ENCODE results near the gene ALG8. TPM values are rescaled to one million over a fixed set of nuclear protein-coding genes. Genes with fewer than 3 reads are reported as not detected.
"Not testable (repeated sequence)": the region's sequence is repeated elsewhere in the genome, so short reads cannot be mapped to it uniquely, and the experiment has no call there.

ALG8 gene
- total and polyA plus RNA-seq, 2 experiments from 2014 or later = 38.4 to 74.1 TPM

DNA sequence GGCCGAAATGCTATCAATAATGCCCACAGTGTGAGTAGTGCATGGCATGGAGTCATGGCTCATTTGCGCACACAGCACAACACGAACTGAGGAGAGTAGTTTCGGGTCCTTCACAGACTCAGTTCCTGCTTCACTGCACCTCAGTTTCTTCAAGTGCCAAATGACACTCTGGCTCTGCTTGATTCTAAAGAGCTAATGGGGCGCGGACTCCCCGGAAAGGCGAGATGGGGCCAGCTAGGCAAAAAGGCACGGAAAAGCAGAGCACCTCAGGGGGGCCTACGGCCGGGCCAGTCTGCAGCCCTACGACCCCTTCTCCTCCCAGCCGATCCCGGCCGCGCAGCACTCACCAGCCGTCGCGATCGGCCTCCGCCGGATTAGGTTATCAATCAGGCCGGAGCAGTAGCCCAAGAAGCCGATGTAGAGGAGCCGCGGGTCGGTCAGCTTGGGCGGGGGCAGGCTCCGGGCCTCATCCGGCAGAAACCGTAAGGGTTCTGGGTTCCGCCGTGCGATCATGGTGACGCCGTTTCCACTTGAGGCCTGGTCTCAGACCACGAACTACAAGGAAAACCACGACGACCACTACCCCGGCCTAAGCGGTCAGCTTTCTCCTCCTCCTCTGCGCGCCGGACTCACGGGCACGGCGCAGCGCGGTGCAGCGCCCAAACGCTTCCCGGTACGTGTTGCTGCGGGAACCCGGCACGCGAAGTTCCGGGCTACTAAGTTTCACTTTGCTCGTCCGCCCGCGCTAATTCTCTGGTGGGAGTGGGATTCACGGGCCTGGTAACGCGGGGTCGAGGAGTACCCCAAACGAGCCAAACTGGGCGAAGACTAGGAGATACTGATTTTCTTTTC lies 60.0 kb downstream of the ALG8 start, which contains the start of gene NDUFC2:
NDUFC2 (minus strand) TSS at position 631 of the 852 bp plus-strand sequence; CDS start at position 513, 118 bp downstream.
- TF ChIP-seq, protein P1, sequence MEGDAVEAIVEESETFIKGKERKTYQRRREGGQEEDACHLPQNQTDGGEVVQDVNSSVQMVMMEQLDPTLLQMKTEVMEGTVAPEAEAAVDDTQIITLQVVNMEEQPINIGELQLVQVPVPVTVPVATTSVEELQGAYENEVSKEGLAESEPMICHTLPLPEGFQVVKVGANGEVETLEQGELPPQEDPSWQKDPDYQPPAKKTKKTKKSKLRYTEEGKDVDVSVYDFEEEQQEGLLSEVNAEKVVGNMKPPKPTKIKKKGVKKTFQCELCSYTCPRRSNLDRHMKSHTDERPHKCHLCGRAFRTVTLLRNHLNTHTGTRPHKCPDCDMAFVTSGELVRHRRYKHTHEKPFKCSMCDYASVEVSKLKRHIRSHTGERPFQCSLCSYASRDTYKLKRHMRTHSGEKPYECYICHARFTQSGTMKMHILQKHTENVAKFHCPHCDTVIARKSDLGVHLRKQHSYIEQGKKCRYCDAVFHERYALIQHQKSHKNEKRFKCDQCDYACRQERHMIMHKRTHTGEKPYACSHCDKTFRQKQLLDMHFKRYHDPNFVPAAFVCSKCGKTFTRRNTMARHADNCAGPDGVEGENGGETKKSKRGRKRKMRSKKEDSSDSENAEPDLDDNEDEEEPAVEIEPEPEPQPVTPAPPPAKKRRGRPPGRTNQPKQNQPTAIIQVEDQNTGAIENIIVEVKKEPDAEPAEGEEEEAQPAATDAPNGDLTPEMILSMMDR (IDR thresholded peaks at IDR 0.05; ENCODE audit: low read depth, low read length) = peak; percentile 2
- DNase-seq (ENCODE audit: low read depth in 1 of 2, low spot score in 1 of 2) = peak; percentile 86 to 89
- Histone ChIP-seq H3K4me3 (peak within 1 kb of the TSS; percentile 86), H3K27me3 (peaks cover 3% of the 10 kb centered on the region), H3K27ac (peak within 1 kb of the TSS; percentile 95), H3K4me1 (ENCODE audit: low read depth) (peaks cover 9% of the 10 kb centered on the region), H3K9me3 (ENCODE audit: low read depth) (no peaks in the 10 kb centered on the region), H3K36me3 (no peaks in the 10 kb centered on the region)

DNA sequence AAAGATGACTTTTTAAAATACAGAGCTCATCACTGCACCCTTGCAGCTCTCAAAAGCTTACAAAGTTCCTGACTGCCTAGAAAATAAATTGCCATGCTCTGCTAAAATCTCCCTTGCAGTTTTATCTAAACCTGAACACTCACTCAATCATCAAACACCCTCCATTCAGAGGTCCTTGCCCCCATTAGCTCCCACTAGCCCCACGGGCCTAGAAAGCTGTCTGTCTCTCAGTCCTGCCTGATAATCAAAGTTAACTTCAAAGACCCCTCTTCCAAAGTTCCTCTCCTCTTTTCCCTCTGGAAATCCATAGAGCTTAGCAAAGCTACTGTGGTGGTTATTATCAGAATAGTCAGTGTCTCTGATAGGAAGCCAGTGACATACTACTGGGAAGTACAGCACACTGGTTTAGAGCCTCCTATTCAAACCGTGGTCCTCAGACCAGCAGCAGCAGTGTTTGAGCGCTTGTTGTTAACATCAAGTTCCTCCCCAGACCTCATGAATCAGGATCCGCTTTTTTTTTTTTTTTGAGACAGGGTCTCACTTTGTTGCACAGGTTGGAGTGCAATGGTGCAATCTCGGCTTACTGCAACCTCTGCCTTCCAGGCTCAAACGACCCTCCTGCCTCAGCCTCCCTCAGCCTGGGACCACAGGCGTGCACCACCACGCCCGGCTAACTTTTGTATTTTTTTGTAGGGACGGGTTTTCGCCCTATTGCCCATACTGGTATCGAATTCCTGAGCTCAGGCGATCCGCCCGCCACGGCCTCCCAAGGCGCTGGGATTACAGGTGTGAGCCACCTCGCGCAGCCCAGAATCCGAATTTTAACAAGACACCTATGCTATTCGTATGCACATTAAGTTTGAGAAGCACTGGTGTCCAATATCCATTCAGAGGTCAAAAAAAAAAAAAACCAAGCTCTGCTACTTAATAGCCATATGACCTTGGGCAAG lies 60.9 kb downstream of the ALG8 start:
- TF ChIP-seq, protein P1 (IDR thresholded peaks at IDR 0.05; ENCODE audit: low read depth, low read length) = no peak
- Histone ChIP-seq H3K4me3 (peak overlapping the region; percentile 86), H3K4me1 (ENCODE audit: low read depth) (peaks cover 9% of the 10 kb centered on the region), H3K27me3 (peaks cover 3% of the 10 kb centered on the region), H3K9me3 (ENCODE audit: low read depth) (no peaks in the 10 kb centered on the region), H3K27ac (peak overlapping the region; percentile 95), H3K36me3 (no peaks in the 10 kb centered on the region)
- no peak for DNase-seq (ENCODE audit: low read depth in 1 of 2, low spot score in 1 of 2)

DNA sequence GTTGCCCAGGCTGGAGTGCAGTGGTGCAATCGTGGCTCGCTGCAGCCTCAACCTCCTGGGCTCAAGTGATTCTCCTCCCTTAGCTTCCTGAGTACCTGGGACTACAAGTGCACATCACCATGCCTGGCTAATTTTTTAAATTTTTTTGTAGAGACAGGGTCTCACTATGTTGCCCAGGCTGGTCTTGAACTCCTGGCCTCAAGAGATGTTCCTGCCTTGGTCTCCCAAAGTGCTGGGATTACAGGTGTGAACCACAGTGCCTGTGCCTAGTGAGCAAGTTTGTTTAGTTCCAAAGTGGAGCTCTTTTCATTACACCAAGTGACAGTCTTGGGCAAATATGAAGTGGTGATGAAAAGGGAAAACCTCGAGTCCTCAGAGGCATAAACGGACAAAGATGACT lies 61.8 kb downstream of the ALG8 start:
- not testable (repeated sequence) for H3K27ac ChIP-seq; DNase-seq (ENCODE audit: low read depth in 1 of 2, low spot score in 1 of 2); H3K27me3 ChIP-seq; H3K4me1 ChIP-seq (ENCODE audit: low read depth); H3K9me3 ChIP-seq (ENCODE audit: low read depth); H3K36me3 ChIP-seq; H3K4me3 ChIP-seq

DNA sequence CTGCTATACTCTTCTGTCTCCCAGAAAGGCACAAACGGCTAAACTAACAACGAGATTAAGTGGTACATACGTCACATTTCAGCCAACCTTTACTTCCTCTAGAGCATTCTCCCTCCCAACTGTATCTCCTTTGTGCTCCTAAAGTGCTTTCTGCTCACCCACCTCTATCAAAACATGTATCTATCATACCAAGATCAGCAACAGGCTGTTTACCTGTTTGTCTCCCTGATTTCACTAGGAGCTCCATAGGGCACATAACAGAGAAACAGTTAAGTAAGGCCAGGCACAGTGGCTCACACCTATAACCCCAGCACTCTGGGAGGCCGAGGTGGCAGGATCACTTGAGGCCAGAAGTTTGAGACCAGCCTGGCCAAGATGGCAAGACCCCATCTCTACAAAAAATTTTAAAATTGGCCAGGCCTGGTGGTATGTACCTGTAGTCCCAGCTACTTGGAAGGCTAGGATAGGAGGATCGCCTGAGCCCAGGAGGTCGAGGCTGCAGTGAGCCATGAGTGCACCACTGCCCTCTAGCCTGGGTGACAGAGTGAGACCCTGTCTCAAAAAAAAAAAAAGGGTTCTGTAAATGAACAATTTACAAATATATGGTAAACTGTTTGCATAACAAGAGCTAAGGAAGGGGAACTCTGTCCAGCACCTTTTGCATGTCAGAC lies 62.6 kb downstream of the ALG8 start:
- no peak overlapping the region for H3K4me3 ChIP-seq
- H3K9me3 ChIP-seq (ENCODE audit: low read depth) = no peaks in the 10 kb centered on the region
- no peaks in the 10 kb centered on the region for H3K27me3 ChIP-seq
- H3K27ac ChIP-seq = no peak overlapping the region
- DNase-seq (ENCODE audit: low read depth in 1 of 2, low spot score in 1 of 2) = no peak
- H3K36me3 ChIP-seq = peaks cover under 1% of the 10 kb centered on the region
- TF ChIP-seq, protein P1 (IDR thresholded peaks at IDR 0.05; ENCODE audit: low read depth, low read length) = no peak
- peaks cover 9% of the 10 kb centered on the region for H3K4me1 ChIP-seq (ENCODE audit: low read depth)

DNA sequence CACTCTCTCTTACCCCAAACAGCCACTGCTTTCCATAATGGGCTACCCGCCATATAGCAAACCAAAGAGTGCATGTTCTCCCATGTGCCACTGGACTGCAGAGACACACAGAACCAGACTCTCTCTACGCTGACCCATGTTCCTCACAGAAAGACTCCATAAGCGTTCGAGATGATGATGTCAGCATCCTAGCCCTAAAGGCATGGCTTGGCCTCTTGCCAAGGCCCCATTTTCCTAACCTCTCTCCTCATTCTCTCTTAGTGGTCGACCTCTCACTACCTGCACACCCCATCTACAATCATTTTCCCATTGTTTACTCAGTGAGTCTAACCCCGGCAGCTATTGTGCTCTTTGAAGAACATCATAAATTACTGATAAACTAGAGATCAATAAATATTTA lies 64.7 kb downstream of the ALG8 start:
- H3K27me3 ChIP-seq = no peaks in the 10 kb centered on the region
- no peaks in the 10 kb centered on the region for H3K9me3 ChIP-seq (ENCODE audit: low read depth)
- DNase-seq (ENCODE audit: low read depth in 1 of 2, low spot score in 1 of 2) = no peak
- H3K27ac ChIP-seq = no peak overlapping the region
- H3K36me3 ChIP-seq = peaks cover 14% of the 10 kb centered on the region
- H3K4me1 ChIP-seq (ENCODE audit: low read depth) = peaks cover 9% of the 10 kb centered on the region
- H3K4me3 ChIP-seq = no peak overlapping the region
- TF ChIP-seq, protein P1 (IDR thresholded peaks at IDR 0.05; ENCODE audit: low read depth, low read length) = no peak
